HG02798 (cell line): Measurements from ENCODE around the gene CPNE2.

Experiments used
- ATAC-seq: cut with Tn5 transposase; IDR thresholded peaks from one replicate; pipeline ENCODE4 v1.9.1; 2021; ENCODE audit warnings: mild to moderate bottlenecking; ENCODE audit not compliant: unreplicated experiment, poor library complexity

CPNE2 gene

GRCh38 chr16:57140931-57141668 lies 48.7 kb downstream of the CPNE2 start:
- ATAC-seq, result no peak

GRCh38 chr16:57141822-57142631 lies 49.6 kb downstream of the CPNE2 start:
- no peak for ATAC-seq

DNA sequence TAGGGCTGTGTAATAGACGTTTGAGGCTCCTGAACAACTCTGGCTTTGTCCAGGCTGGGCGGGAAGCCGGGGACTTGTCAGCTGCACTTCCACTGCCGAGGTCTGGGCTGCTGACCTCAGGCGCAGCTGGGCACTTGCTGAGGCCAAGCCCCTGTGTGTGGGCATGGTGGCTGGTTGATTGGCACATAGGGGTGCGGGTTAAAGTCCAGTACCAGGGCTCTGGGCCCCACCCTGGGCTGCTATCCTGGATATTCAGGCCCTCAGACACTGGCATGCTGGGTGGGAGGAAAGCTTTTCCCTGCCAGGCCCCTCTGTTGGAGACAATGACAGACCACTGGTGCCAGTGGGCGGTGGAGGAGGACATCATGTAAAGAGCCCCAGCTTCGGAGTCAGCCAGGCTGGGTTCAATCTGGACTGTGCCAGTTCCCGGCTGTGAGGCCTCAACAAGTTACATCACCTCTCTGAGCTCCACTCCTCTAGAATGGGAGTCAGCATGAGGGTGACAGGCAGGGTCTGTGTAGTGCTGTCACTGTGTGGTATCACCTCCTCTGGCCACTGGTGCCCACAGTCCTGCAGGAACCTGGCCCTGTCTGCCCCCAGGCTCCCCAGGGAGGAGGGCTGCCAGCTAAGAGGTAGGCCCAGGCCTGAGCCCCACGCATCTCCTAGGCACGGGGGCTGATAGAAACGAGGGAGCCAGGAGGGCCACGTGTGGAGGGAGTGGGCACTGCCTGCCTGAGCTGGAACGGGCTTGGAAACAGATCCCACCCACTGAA lies 51.0 kb downstream of the CPNE2 start:
- ATAC-seq, result no peak

- no peak for ATAC-seq
Measured at GRCh38 chr16:57144027-57144426, 51.6 kb downstream of the CPNE2 start.

- no peak for ATAC-seq
Measured at GRCh38 chr16:57145046-57146021, 53.0 kb downstream of the CPNE2 start.

DNA sequence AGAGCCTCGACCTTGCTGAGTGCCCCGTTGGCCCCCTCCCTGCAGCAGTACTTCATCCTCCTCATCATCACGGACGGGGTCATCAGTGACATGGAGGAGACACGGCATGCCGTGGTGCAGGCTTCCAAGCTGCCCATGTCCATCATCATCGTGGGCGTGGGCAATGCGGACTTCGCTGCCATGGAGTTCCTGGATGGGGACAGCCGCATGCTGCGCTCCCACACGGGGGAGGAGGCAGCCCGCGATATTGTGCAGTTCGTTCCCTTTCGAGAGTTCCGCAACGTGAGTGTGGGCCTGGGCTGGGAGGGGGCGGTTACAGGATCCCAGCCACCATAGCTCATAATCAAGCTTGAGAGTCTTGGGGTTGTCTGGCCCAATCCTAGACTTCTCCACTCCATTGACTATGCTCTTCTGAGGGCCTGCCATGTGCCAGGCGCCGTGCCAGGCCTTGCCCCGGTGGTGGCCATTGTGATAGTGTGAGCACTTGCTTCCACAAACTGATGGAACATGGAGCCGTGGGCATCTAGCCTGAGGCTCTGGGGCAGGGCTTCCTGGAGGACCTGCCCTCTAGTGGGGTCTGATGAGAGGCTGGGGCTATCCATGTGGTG lies 53.8 kb downstream of the CPNE2 start:
- ATAC-seq, result no peak

DNA sequence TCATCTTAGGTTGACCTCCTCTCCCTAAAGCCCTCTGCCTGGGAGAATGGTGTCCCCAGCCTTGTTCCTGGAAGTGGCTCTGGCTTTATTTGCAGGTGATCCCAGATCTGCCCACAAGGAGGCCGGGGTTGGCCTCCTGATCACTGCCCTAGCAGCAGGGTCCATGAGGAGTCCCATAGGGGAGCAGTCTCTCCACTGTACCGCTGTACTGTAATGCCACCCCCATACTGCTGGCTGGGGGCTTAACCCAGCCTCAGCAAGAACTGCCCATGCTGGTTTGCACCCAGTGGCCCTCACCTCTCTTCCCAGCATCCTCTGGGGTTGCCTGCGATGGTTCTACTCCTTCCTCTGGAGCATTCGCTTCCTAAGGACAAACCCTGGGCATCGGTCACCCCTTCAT lies 54.4 kb downstream of the CPNE2 start:
- ATAC-seq, result no peak

- ATAC-seq, result no peak
Measured at GRCh38 chr16:57147381-57148221, 55.2 kb downstream of the CPNE2 start.

DNA sequence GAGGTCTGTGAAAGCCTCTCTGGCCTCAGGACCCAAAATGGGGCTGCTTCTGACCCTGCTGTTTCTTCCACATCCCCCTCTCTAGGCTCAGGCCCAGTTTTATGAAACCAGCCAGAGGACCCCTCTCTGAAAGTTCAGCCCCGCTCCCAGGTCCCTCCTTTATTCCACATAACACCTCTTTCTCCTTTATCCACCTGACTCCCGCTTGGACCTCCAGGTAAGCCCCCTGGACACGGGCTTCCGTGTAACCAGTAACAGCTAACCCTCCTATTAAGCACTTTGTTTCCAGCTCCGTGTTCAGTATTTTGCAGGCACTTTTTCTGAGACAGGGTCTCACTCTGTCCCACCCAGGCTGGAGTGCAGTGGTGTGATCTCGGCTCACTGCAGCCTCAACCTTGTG lies 56.1 kb downstream of the CPNE2 start:
- ATAC-seq, result no peak

DNA sequence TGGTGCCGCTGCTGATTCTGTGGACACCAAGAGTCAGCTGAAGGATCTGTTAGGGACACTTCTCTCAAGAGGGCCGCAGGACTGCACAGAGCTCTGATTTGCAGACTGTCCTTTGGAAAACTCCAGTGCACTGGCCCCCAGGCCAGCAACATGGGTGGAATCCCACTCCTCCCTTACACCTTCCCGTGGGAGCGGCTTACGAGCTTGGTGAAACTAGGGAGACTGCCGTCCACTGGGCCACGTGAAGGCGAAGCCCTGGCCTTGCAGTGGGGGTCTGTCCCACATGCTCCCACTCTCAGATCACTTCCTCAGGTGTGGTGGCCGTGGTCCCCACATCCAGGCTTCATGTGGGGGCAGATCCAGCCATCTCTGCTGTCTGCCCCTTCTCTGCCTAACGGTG lies 57.0 kb downstream of the CPNE2 start:
- no peak for ATAC-seq

DNA sequence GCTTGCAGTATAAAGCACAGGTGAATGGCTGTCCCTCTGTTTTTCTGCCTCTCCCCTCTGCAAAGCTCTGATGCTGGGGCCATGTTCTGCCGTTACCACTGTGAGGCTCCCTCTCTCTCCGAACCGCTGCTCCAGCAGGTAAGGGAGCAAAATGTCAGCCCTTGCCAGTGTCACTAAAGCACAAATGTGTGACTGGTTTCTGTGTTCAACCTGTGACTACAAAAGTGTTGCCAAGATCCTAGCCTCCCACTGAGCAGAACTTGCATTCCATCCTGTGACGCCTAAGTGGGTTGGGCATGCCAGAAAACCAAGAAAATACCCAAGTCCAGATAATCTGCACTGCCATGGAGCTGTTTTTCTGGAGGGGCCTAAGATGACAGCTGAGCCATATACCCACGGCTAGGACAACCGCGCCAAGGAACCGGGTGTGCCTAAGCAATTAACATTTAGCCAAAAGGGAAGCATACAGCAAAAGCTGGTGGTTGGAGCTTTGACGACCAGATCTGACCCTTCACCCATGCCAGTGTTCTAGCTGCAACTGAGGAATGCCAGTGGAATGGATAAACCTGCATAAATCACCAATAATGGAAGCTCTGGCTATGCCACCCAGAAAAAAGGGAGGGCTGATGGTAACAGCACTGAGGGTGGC lies 58.4 kb downstream of the CPNE2 start:
- no peak for ATAC-seq

GRCh38 chr16:57151369-57151768 lies 59.0 kb downstream of the CPNE2 start:
- no peak for ATAC-seq

GRCh38 chr16:57152096-57153093 lies 60.0 kb downstream of the CPNE2 start:
- no peak for ATAC-seq

DNA sequence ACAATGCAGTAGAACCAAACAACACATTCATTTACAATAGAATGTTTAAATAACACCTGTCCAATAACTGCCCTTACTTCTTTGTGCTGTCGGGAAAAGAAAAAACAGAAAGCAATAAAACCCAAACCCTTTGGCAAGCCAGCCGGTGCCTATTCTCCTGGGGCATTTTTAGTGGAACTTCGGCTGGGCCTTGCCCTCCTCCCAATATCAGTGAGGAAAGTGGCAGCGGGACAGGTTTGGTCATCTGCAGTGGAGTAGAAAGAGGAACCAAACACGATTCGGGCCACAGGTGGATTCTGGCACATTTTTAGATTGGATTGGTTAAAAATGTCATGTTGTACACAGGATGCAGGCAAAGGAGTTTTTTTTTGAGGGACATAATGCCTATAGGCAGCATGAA lies 61.5 kb downstream of the CPNE2 start:
- no peak for ATAC-seq

DNA sequence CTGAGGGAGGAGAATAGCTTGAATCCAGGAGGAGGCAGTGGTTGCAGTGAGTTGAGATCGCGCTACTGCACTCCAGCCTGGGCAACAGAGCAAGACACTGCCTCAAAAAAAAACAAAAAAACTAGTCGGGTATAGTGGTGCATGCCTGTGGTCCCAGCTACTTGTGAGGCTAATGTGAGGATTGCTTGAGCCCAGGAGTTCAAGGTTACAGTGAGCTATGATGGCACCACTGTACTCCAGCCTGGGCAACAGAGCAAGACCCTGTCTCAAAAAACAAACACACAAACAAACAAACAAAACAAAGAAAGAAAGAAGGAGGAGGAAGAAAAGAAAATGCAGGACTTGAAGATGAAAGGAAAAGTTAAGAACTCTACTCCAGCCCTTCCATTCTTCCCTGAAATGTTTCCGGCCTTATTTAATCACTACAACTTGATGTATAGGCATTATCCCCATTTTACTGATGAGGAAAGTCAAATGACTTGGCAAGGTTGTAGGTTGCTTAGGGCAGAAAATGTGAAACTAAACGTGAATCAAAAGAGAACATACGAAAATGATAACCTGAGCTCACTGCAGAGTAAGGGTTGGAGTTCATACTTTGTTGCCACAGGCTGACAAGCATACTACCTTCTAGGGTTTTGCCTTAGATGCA lies 63.4 kb downstream of the CPNE2 start:
- ATAC-seq, result no peak

DNA sequence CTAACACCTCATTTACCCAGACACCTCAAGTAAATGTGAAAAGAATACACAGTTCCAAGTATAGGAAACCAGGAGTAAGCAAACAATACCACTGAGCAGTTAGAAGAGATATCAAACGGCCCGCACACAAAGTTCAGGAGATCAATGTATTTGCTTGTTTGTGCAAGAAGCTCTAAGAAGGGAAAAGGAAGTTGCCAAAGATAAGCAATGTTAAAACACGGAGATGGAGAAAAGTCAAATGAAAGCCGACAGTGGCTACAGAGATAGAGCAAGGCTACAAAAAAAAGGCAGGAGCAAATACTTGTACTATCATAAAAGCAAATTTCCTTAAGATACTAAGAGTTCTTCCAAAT lies 63.9 kb downstream of the CPNE2 start:
- no peak for ATAC-seq

DNA sequence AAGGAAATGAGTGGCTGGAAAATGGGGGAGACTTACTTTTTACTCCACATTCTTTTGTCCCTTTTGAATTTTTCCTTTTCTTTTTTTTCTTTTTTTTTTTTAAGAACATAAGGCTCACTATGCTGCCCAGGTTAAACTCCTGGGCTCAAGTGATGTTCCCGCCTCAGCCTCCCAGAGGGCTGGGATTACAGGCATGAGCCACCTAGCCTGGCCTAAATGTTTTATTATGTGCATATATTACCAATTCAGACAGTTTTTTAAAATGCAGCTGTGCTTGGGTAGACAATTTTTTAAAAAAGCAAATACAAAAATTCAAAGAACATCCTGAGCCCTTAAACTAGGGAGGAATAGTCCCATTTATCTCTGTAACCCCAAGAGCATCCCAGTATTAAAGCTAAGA lies 65.2 kb downstream of the CPNE2 start:
- no peak for ATAC-seq
